ENCODE data around the gene ZBP1. TPM values are rescaled to one million over a fixed set of nuclear protein-coding genes. Genes with fewer than 3 reads are reported as not detected.

ZBP1 gene
- total RNA-seq, 1 donor from 2014 or later = not detected

DNA sequence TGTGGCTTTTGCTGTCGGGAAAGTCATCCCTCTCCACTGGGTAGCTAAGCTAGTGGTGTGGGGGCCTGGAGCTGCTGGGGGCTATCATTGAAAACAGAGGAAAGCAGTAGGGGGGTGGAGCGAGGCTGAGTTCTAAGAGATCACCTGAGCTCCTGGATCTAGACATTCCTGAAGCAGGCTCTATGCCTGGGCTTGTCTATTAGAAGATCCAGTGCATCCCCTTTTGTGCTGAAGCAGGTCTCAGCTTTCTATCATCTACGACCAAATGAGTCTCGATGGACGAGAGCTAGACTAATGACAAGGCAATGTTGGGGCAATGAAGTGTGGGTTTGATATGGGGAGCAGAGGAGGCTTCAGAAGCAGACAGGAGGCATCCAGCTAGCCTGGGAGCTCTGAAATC lies 18.5 kb downstream of the ZBP1 start:
- no peak overlapping the region for H3K27ac ChIP-seq (replicated peaks)

DNA sequence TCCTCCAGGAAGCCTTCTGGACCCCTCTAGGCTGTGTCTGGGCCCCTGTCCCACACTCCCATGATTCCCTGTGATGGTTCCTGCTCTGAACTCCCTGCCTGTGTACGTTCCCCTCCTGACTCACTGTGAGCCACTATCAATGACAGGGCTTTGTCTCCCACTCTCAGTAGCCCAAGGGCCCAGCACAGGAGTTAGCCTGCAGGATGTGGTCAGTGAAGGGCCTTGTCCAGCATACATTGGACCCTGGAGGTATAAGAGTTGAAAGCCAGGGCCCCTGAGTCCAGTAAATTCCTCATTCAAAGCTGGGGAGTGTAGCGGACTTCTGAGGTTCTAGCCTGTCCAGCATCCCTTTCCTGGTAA lies 19.0 kb downstream of the ZBP1 start:
- Histone ChIP-seq H3K27ac (replicated peaks) (no peak overlapping the region), H3K9me3 (replicated peaks) (no peaks in the 10 kb centered on the region), H3K36me3 (no peaks in the 10 kb centered on the region), H3K4me3 (no peak overlapping the region), H3K4me1 (peaks cover 8% of the 10 kb centered on the region), H3K27me3 (ENCODE audit: low read depth) (peaks cover 28% of the 10 kb centered on the region)
- TF ChIP-seq, protein P1, sequence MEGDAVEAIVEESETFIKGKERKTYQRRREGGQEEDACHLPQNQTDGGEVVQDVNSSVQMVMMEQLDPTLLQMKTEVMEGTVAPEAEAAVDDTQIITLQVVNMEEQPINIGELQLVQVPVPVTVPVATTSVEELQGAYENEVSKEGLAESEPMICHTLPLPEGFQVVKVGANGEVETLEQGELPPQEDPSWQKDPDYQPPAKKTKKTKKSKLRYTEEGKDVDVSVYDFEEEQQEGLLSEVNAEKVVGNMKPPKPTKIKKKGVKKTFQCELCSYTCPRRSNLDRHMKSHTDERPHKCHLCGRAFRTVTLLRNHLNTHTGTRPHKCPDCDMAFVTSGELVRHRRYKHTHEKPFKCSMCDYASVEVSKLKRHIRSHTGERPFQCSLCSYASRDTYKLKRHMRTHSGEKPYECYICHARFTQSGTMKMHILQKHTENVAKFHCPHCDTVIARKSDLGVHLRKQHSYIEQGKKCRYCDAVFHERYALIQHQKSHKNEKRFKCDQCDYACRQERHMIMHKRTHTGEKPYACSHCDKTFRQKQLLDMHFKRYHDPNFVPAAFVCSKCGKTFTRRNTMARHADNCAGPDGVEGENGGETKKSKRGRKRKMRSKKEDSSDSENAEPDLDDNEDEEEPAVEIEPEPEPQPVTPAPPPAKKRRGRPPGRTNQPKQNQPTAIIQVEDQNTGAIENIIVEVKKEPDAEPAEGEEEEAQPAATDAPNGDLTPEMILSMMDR (IDR thresholded peaks at IDR 0.05; ENCODE audit: borderline replicate concordance) = no peak
- no peak for DNase-seq
- intact Hi-C loops (cut with micrococcal nuclease) = no loop called here

More for the DNA sequence above, 18.5 kb downstream of the ZBP1 start:
- intact Hi-C loops (cut with micrococcal nuclease) = no loop called here
- TF ChIP-seq, protein P1 (IDR thresholded peaks at IDR 0.05; ENCODE audit: borderline replicate concordance) = no peak
- Histone ChIP-seq H3K36me3 (no peaks in the 10 kb centered on the region), H3K9me3 (replicated peaks) (no peaks in the 10 kb centered on the region), H3K27me3 (ENCODE audit: low read depth) (peaks cover 24% of the 10 kb centered on the region), H3K4me3 (no peak overlapping the region), H3K4me1 (peaks cover 5% of the 10 kb centered on the region)
- no peak for DNase-seq

DNA sequence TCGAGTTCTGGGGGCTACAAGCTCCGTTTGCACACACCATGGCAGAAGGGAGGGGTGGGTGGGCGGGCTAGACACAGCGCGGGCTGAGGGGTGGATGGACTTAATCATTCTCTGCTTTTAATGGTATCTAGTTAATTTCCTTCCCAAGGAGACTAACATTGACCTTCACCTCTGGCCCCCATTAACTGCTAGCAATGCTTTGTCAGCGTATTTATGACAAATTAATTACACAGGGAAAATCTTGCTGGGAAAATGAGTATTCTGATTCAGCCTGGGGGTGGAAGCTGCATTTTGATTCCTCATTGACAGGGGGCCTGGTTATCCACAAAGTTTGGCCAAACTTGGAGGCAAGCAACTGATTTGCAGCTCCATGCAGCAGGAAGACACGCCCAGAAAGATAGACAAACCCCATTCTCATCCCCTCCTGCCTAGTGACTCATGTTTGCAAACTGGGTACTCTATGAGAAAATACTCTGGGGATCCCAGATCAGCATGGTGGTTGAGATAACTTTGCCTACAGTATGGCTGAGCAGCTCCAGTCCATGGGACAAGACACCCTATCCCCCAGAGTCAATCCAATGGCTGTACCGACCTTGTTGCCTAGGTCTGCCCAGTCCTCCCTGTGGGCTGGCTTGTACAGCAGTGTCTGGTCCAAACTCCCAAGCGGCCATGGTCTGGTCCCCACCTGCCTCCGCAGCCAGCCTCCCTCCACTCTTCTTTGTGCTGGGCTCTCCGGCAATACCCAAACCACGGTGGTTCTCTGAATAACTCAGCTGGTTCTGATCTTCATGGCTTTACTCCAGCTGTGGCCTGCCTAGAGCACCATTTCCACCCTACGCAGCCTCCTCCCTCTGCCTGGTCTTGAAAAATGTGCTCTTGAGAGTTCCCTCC lies 19.7 kb downstream of the ZBP1 start:
- H3K4me3 ChIP-seq = no peak overlapping the region
- peaks cover 30% of the 10 kb centered on the region for H3K27me3 ChIP-seq (ENCODE audit: low read depth)
- intact Hi-C loops (cut with micrococcal nuclease) = no loop called here
- TF ChIP-seq, protein P1 (IDR thresholded peaks at IDR 0.05; ENCODE audit: borderline replicate concordance) = no peak
- H3K4me1 ChIP-seq = peaks cover 8% of the 10 kb centered on the region
- H3K9me3 ChIP-seq (replicated peaks) = no peaks in the 10 kb centered on the region
- H3K36me3 ChIP-seq = no peaks in the 10 kb centered on the region
- H3K27ac ChIP-seq (replicated peaks) = no peak overlapping the region
- no peak for DNase-seq

DNA sequence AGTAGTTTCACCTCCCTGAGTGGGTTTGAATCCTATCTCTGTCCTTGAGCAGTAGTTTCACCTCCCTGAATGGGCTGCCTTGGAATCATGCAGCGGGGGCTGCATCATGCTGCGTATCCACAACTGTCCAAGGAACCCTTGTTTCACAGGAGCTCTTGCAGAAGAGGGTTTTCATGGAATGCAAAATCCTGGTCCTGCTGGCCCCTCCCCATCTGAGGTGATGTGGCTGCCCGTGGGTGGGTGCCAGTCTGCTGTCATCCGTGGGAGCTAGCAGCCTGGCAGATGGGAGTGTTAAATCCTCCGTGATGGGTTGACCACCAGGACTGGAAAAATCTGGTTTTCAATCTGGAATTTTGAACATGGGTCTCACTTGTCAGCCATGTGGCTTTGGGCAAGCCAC lies 21.7 kb downstream of the ZBP1 start:
- H3K27me3 ChIP-seq (ENCODE audit: low read depth) = peaks cover 37% of the 10 kb centered on the region
- peaks cover 8% of the 10 kb centered on the region for H3K4me1 ChIP-seq
- intact Hi-C loops (cut with micrococcal nuclease) = loop anchor here (5.0 kb wide), 1 partner anchor 614 kb away; no protein-coding TSS in a partner anchor
- no peak overlapping the region for H3K27ac ChIP-seq (replicated peaks)
- TF ChIP-seq, protein P1 (IDR thresholded peaks at IDR 0.05; ENCODE audit: borderline replicate concordance) = no peak
- no peaks in the 10 kb centered on the region for H3K36me3 ChIP-seq
- H3K4me3 ChIP-seq = no peak overlapping the region
- no peak for DNase-seq
- H3K9me3 ChIP-seq (replicated peaks) = no peaks in the 10 kb centered on the region

- TF ChIP-seq, protein P1 (IDR thresholded peaks at IDR 0.05; ENCODE audit: borderline replicate concordance) = no peak
- no peaks in the 10 kb centered on the region for H3K9me3 ChIP-seq (replicated peaks)
- intact Hi-C loops (cut with micrococcal nuclease) = loop anchor here (5.0 kb wide), 1 partner anchor 614 kb away; no protein-coding TSS in a partner anchor
- DNase-seq = no peak
- H3K4me1 ChIP-seq = peaks cover 8% of the 10 kb centered on the region
- H3K36me3 ChIP-seq = no peaks in the 10 kb centered on the region
- no peak overlapping the region for H3K27ac ChIP-seq (replicated peaks)
- no peak overlapping the region for H3K4me3 ChIP-seq
- H3K27me3 ChIP-seq (ENCODE audit: low read depth) = peaks cover 38% of the 10 kb centered on the region
Observed at GRCh38 chr20:57598060-57598459, 22.2 kb downstream of the ZBP1 start.
